ENCODE measurements around the gene PAGE2B. TPM values are rescaled to one million over a fixed set of nuclear protein-coding genes. Genes with fewer than 3 reads are reported as not detected.
"Not testable (repeated sequence)": the region's sequence is repeated elsewhere in the genome, so short reads cannot be mapped to it uniquely, and the experiment has no call there.

The PAGE2B gene
- total RNA-seq, 1 experiment from 2014 or later, result not detected

DNA sequence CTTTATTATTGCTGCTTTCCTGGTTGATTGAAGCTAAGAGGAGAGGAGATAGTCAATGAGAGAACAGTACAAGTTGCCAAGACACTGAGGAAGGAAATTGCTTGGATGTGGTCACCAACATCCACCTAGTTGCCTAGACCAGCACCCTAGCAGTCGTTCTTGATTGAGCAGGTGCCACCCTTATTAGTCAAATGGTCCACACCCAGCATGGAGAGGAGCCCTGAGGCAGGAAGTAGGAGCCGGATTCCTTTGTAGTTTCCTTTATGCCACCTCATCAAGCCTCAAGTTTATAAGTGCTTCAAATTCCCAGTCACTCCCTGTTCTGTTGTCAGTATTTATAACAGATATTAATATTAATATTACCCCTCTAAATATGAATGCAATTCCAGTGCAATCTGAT is 33.1 kb downstream of the PAGE2B start:
- DNase-seq (ENCODE audit: low read depth), result no peak

DNA sequence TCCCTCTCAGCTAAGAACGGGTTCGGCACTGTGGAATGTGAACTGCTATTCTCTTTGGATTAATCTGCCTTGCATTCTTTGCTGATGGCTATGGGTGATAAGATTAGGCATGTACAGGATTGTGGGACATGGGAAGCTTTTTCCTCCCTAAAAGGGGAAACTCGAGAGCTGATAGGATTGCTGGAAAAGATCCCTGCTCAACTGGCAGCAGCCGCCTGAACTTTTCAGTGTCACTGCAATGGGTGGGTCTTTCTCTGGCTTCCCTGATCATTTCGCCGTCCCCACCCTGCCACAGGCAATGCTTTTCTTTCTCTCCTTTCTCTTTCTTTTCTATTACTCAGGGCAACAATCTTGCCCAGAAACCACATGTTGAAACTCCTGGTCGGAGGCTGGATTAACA is 34.5 kb downstream of the PAGE2B start:
- no peak for DNase-seq (ENCODE audit: low read depth)

DNA sequence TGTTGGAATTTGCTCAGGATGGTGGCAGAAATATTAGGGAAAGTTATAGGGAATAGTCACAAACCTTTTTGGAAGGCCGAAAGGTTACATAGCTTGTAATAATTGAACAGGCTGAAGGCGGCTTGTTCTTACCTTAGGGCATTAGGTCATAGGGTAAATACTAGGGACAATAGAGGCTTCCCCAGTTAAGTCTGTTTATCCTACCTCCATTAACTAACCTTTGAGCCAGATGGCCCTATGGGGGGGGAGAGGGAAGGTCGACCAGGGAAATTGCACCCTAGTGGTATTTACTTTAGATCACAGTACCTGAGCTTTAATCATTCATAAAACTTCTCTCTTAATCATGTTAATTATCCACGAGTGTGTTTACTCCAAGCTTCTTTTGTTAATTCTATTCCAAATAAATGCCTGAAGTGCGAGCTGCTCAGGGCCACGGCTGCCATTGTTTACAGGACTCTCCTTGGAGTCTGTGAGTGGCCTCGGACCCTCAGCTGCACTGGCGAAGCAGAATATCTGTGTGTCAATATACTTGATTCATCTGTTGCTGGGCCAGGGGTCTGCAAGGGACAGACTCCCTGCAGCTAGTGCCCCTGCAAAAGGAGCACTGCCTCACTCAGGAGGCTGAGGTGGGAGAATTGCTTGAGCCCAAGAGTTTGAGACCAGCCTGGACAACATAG is 36.9 kb downstream of the PAGE2B start:
- DNase-seq (ENCODE audit: low read depth), result no peak

DNA sequence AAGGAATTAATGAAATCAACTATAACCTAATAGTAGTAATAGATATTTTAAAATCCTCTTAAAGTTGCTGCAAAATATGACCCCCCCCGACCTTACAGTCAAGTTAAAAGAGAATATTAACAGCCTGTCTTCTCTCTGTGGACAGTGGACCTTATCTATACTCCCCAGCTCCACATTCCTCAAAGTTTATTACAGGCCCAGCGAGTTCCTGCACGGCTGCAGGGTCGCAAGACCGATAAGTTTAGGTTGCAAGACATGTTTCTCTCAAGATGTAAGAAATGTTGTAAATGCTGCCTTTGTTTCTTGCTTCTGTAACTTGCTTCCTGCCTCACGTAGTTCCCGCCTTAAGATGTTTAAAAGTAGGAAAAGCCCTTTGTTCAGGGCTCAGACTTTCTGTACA is 41.8 kb downstream of the PAGE2B start:
- not testable (repeated sequence) for DNase-seq (ENCODE audit: low read depth)

DNA sequence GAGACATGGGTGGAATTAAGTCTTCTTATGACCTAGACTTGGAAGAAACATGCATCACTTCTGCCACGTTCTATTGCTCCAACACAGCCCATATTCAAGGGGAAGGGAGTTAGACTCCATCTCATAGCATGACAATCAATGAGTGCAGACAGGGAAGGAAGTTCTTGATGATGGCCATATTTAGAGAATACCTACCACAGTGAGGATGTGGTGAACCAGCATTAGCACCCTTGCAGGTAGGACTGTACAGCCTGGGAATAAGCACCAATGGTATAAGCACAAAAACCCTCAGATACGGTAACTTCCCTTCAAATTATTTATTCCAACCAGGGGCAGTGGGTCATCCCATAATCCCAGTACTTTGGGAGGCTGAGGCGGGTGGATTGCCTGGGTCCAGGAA is 43.7 kb downstream of the PAGE2B start:
- DNase-seq (ENCODE audit: low read depth), result no peak

- DNase-seq (ENCODE audit: low read depth), result no peak
Measured at GRCh38 chrX:55119271-55119670, 44.4 kb downstream of the PAGE2B start.

- DNase-seq (ENCODE audit: low read depth), result no peak
Measured at GRCh38 chrX:55119712-55120111, 44.9 kb downstream of the PAGE2B start.

- DNase-seq (ENCODE audit: low read depth), result no peak
Measured at GRCh38 chrX:55120761-55121358, 46.0 kb downstream of the PAGE2B start.

- no peak for DNase-seq (ENCODE audit: low read depth)
Measured at GRCh38 chrX:55123900-55124299, 49.1 kb downstream of the PAGE2B start.

DNA sequence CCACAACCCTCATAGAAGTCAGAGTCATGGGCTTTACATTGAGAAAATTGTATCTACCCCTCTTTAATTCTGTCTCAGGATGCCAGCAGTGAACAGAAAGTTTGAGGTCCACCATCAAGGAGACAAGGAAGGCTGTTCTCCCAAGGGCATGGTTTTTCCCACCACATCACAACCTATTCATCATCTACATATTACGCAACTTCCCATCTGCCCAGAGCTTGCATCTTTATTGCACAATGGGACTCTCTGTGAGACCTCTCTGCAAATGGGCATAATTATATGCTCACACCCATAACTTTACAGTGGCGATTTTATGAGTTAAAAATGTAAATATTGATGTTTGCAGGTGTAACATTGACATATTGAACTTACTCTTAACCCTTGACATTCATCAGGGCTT is 52.9 kb downstream of the PAGE2B start:
- DNase-seq (ENCODE audit: low read depth), result peak; percentile 27

Other genes with a start within 250 kb of the PAGE2B start
- gene TRO, start 154.2 kb upstream of the PAGE2B start, total RNA-seq (2014; rRNA removed; shearing (Covaris generic)), result 4.6 and 7.4 TPM in 2 replicates
- 0.16 TPM in 1 of 2 replicates, not detected in the other for gene PFKFB1, start 80.8 kb upstream of the PAGE2B start, total RNA-seq (2014; rRNA removed; shearing (Covaris generic))
- gene APEX2, start 74.7 kb upstream of the PAGE2B start, total RNA-seq (2014; rRNA removed; shearing (Covaris generic)), result 25.2 and 31.5 TPM in 2 replicates
- gene ALAS2, start 44.1 kb upstream of the PAGE2B start, total RNA-seq (2014; rRNA removed; shearing (Covaris generic)), result not detected in 2 replicates
- gene PAGE2, start 14.0 kb downstream of the PAGE2B start, total RNA-seq (2014; rRNA removed; shearing (Covaris generic)), result not detected in 2 replicates
- 254 and 341 TPM in 2 replicates for gene PAGE5, start 145.3 kb downstream of the PAGE2B start, total RNA-seq (2014; rRNA removed; shearing (Covaris generic))
- not detected in 2 replicates for gene PAGE3, start 189.9 kb downstream of the PAGE2B start, total RNA-seq (2014; rRNA removed; shearing (Covaris generic))

Measured in HT1080 (cell line).